Spleen (tissue), 7 donors: ENCODE measurements around the gene PALD1.

Source experiments
- CTCF ChIP-seq, 11 experiments: fragments of 200-600 bp in 7 of 11; fragments of 450-650 bp in 4 of 11; sonication (generic) in 4 of 11; IDR thresholded peaks in 8 of 11; conservative IDR thresholded peaks in 3 of 11; 1 replicate in 7 of 11; 2 replicates in 4 of 11; pipeline versions ENCODE4 v1.4.0 to v1.8.0; 2016 to 2021; ENCODE audit warnings: antibody characterized with exemption in 11 of 11, inconsistent platforms in 4 of 11, mild to moderate bottlenecking in 1 of 11
- POLR2A ChIP-seq, 3 donors: fragments of 450-650 bp; IDR thresholded peaks; one replicate each; pipeline ENCODE4 v1.5.1; 2017; ENCODE audit warnings: antibody characterized with exemption in 3 of 3, mild to moderate bottlenecking in 1 of 3
- donor health status: DM: no; HTN: no; CAD: no; lungs with moderate emphysema.
- donor health status: DM: no; HTN: no; CAD: no.
- donor health status: DM: no; HTN: no; CAD: no.

- TF ChIP-seq CTCF (IDR thresholded peaks at IDR 0.05 in 8 of 11, conservative IDR thresholded peaks at IDR 0.05 in 3 of 11): no peak
- TF ChIP-seq POLR2A (IDR thresholded peaks at IDR 0.05): no peak
These were observed 111.4 kb downstream of the PALD1 start for GRCh38 chr10:70589762-70590654.
